ENCODE results near the gene SLC35E1. TPM values are rescaled to one million over a fixed set of nuclear protein-coding genes. Genes with fewer than 3 reads are reported as not detected.

SLC35E1 gene
- total and polyA plus RNA-seq, 2 experiments from 2014 or later = 17.0 to 30.3 TPM

DNA sequence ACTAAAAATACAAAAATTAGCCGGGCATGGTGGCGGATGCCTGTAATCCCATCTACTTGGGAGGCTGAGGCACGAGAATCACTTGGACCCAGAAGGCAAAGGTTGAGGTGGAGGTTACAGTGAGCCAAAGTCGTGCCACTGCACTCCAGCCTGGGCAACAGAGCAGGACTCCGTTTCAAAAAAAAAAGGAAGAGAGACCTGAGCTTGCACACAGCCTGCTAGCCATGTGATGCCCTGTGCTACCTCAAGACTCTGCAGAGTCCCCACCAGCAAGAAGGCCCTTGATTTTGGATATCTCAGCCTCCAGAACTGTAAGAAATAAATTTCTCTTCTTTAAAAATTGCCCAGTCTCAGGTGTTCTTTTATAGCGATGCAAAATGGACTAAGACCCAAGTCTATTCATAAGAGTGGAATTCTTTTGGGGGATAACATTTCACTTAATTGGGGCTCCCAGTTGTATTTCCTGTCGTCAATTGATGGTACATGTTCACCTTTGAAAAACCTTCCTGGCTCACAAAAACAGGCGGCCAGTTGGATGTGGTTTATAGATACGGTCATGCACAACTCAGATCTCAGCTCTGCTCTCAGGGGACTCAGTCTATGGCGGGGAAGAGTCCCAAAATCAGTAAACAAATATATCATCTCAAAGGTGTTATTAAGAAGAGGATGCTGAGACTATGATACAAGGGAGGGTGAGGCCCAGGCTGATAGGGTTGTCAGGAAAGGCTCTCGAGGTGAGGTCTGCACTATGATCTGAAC lies 27.6 kb downstream of the SLC35E1 start:
- H3K9me3 Mint-ChIP-seq = no peaks in the 10 kb centered on the region

More for the DNA sequence above, 27.6 kb downstream of the SLC35E1 start:
- Histone ChIP-seq H3F3A (replicated peaks; ENCODE audit: low read depth) (0 out of 2 replicates have a peak, but pooled peaks cover 16% of the 10 kb centered on the region), H3K4me3 (no peak overlapping the region), H3K27ac (ENCODE audit: low read depth) (0 out of 2 replicates have a peak overlapping the region, but pooled peaks have one; percentile 32), H3K27me3 (ENCODE audit: insufficient read depth) (no peaks in the 10 kb centered on the region), H2AFZ (no peak overlapping the region), H3K4me2 (no peak overlapping the region), H3K9me2 (ENCODE audit: insufficient read depth) (no peaks in the 10 kb centered on the region), H3K4me1 (ENCODE audit: insufficient read depth) (peaks cover 11% of the 10 kb centered on the region), H3K36me3 (ENCODE audit: insufficient read depth) (0 out of 2 replicates have a peak, but pooled peaks cover 5% of the 10 kb centered on the region), H4K20me1 (replicated peaks; ENCODE audit: insufficient read depth) (peaks cover 23% of the 10 kb centered on the region), H3K79me2 (replicated peaks; ENCODE audit: insufficient read depth) (peaks cover 45% of the 10 kb centered on the region)
- Mint-ChIP-seq H3K4me3 (peak overlapping the region; percentile 43; the same call in 2 of the 3 replicates), H3K4me1 (peaks cover 19% of the 10 kb centered on the region), H3K27ac (0 out of 2 replicates have a peak overlapping the region, but pooled peaks have one; percentile 51), H3K36me3 (ENCODE audit: low read depth) (peaks cover 22% of the 10 kb centered on the region), H3K27me3 (ENCODE audit: insufficient read depth, low read depth, poor library complexity) (peaks cover 13% of the 10 kb centered on the region)
- ATAC-seq = no peak
- no peak for DNase-seq (ENCODE audit: low spot score)
- TF ChIP-seq, protein P1, sequence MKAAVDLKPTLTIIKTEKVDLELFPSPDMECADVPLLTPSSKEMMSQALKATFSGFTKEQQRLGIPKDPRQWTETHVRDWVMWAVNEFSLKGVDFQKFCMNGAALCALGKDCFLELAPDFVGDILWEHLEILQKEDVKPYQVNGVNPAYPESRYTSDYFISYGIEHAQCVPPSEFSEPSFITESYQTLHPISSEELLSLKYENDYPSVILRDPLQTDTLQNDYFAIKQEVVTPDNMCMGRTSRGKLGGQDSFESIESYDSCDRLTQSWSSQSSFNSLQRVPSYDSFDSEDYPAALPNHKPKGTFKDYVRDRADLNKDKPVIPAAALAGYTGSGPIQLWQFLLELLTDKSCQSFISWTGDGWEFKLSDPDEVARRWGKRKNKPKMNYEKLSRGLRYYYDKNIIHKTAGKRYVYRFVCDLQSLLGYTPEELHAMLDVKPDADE (IDR thresholded peaks at IDR 0.05) = no peak
- TF ChIP-seq ZNF331 (CRISPR knock-in tag; IDR thresholded peaks at IDR 0.05; ENCODE audit: low read depth) (no peak), STAT1 (IDR thresholded peaks at IDR 0.05; ENCODE audit: unreplicated experiment) (no peak), POLR2AphosphoS5 (IDR thresholded peaks at IDR 0.05; ENCODE audit: low read depth) (no peak), NANOG (IDR thresholded peaks at IDR 0.05; ENCODE audit: borderline replicate concordance) (no peak), EZH2phosphoT487 (IDR thresholded peaks at IDR 0.05; ENCODE audit: unreplicated experiment) (no peak), ZNF114 (CRISPR knock-in tag; IDR thresholded peaks at IDR 0.05) (no peak), CREB1 (CRISPR knock-in tag; IDR thresholded peaks at IDR 0.05; ENCODE audit: low read depth) (no peak), EZH2 (IDR thresholded peaks at IDR 0.05; ENCODE audit: low read depth, unreplicated experiment) (no peak), JUNB (IDR thresholded peaks at IDR 0.05; ENCODE audit: unreplicated experiment) (no peak)
- TF ChIP-seq, protein P2, sequence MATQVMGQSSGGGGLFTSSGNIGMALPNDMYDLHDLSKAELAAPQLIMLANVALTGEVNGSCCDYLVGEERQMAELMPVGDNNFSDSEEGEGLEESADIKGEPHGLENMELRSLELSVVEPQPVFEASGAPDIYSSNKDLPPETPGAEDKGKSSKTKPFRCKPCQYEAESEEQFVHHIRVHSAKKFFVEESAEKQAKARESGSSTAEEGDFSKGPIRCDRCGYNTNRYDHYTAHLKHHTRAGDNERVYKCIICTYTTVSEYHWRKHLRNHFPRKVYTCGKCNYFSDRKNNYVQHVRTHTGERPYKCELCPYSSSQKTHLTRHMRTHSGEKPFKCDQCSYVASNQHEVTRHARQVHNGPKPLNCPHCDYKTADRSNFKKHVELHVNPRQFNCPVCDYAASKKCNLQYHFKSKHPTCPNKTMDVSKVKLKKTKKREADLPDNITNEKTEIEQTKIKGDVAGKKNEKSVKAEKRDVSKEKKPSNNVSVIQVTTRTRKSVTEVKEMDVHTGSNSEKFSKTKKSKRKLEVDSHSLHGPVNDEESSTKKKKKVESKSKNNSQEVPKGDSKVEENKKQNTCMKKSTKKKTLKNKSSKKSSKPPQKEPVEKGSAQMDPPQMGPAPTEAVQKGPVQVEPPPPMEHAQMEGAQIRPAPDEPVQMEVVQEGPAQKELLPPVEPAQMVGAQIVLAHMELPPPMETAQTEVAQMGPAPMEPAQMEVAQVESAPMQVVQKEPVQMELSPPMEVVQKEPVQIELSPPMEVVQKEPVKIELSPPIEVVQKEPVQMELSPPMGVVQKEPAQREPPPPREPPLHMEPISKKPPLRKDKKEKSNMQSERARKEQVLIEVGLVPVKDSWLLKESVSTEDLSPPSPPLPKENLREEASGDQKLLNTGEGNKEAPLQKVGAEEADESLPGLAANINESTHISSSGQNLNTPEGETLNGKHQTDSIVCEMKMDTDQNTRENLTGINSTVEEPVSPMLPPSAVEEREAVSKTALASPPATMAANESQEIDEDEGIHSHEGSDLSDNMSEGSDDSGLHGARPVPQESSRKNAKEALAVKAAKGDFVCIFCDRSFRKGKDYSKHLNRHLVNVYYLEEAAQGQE (IDR thresholded peaks at IDR 0.05; ENCODE audit: unreplicated experiment) = no peak
- TF ChIP-seq, protein P3, sequence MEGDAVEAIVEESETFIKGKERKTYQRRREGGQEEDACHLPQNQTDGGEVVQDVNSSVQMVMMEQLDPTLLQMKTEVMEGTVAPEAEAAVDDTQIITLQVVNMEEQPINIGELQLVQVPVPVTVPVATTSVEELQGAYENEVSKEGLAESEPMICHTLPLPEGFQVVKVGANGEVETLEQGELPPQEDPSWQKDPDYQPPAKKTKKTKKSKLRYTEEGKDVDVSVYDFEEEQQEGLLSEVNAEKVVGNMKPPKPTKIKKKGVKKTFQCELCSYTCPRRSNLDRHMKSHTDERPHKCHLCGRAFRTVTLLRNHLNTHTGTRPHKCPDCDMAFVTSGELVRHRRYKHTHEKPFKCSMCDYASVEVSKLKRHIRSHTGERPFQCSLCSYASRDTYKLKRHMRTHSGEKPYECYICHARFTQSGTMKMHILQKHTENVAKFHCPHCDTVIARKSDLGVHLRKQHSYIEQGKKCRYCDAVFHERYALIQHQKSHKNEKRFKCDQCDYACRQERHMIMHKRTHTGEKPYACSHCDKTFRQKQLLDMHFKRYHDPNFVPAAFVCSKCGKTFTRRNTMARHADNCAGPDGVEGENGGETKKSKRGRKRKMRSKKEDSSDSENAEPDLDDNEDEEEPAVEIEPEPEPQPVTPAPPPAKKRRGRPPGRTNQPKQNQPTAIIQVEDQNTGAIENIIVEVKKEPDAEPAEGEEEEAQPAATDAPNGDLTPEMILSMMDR (conservative IDR thresholded peaks at IDR 0.05; ENCODE audit: low read depth in 2 of 2) = no peak
- TF ChIP-seq, protein P4, sequence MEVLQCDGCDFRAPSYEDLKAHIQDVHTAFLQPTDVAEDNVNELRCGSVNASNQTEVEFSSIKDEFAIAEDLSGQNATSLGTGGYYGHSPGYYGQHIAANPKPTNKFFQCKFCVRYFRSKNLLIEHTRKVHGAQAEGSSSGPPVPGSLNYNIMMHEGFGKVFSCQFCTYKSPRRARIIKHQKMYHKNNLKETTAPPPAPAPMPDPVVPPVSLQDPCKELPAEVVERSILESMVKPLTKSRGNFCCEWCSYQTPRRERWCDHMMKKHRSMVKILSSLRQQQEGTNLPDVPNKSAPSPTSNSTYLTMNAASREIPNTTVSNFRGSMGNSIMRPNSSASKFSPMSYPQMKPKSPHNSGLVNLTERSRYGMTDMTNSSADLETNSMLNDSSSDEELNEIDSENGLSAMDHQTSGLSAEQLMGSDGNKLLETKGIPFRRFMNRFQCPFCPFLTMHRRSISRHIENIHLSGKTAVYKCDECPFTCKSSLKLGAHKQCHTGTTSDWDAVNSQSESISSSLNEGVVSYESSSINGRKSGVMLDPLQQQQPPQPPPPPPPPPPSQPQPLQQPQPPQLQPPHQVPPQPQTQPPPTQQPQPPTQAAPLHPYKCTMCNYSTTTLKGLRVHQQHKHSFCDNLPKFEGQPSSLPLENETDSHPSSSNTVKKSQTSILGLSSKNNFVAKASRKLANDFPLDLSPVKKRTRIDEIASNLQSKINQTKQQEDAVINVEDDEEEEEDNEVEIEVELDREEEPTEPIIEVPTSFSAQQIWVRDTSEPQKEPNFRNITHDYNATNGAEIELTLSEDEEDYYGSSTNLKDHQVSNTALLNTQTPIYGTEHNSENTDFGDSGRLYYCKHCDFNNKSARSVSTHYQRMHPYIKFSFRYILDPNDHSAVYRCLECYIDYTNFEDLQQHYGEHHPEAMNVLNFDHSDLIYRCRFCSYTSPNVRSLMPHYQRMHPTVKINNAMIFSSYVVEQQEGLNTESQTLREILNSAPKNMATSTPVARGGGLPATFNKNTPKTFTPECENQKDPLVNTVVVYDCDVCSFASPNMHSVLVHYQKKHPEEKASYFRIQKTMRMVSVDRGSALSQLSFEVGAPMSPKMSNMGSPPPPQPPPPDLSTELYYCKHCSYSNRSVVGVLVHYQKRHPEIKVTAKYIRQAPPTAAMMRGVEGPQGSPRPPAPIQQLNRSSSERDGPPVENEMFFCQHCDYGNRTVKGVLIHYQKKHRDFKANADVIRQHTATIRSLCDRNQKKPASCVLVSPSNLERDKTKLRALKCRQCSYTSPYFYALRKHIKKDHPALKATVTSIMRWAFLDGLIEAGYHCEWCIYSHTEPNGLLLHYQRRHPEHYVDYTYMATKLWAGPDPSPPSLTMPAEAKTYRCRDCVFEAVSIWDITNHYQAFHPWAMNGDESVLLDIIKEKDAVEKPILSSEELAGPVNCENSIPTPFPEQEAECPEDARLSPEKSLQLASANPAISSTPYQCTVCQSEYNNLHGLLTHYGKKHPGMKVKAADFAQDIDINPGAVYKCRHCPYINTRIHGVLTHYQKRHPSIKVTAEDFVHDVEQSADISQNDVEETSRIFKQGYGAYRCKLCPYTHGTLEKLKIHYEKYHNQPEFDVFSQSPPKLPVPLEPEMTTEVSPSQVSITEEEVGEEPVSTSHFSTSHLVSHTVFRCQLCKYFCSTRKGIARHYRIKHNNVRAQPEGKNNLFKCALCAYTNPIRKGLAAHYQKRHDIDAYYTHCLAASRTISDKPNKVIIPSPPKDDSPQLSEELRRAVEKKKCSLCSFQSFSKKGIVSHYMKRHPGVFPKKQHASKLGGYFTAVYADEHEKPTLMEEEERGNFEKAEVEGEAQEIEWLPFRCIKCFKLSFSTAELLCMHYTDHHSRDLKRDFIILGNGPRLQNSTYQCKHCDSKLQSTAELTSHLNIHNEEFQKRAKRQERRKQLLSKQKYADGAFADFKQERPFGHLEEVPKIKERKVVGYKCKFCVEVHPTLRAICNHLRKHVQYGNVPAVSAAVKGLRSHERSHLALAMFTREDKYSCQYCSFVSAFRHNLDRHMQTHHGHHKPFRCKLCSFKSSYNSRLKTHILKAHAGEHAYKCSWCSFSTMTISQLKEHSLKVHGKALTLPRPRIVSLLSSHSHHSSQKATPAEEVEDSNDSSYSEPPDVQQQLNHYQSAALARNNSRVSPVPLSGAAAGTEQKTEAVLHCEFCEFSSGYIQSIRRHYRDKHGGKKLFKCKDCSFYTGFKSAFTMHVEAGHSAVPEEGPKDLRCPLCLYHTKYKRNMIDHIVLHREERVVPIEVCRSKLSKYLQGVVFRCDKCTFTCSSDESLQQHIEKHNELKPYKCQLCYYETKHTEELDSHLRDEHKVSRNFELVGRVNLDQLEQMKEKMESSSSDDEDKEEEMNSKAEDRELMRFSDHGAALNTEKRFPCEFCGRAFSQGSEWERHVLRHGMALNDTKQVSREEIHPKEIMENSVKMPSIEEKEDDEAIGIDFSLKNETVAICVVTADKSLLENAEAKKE (CRISPR knock-in tag; IDR thresholded peaks at IDR 0.05) = no peak
